ENCODE measurements around the gene DPH5.
"Not testable (repeated sequence)": the region's sequence is repeated elsewhere in the genome, so short reads cannot be mapped to it uniquely, and the experiment has no call there.

The DPH5 gene

DNA sequence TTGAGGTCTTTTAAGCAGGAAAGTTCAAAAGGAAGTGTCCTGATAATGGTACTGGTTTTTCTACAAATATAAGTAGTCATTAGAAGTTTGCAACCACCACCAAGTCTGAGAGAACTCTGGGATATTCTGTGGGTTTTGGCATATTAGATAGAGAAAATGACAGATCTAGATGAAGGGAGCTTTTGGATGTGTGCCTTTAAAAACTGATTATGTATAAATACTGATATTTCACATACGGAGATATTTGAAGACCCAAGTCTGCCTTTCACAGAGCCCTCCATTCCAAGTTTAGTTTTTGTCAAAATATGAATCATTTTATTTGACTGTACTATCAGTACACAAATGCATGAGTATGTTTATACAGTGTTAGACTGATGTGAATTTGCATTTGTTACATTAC, 48.6 kb downstream of the DPH5 start:
- DNase-seq, result no peak

DNA sequence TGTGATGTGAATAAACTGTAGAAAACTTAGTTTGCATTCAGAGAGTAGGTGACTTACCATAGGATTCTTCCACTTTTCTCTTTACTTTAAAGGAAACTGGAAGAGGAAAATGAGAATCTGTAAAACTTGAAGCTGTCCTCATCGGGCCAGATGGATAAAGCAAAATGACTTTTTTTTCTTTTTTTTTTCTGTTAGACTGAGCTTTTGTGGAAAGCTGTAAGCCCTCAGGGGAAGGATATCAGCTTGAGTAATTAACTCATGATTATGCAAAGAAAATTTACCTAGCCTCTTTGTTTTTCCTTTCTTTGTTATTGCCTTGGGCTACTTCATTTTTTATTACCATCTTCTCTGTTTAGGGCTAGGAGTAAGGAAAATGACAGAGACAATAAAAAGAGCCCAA, 53.4 kb downstream of the DPH5 start:
- DNase-seq, result no peak

DNA sequence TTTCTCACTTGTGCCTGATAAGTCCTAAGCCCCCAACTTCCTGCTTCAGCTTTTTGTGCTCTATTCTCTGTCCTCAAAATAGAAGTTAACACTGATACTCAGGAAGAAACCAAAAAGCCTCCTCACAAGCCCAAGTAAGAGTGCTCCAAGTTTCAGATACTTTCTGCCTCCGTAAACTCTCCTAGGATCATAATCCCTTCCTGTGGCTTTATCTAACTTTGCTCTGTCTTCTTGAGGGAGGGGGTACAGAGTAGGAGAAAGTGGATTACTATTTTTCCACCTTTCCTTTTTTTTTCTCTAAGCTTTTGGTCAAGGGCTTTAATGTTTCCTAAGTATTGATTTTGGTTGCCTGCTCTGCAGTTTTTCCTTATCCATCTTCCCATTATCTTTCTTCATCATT, 54.6 kb downstream of the DPH5 start:
- DNase-seq, result no peak

DNA sequence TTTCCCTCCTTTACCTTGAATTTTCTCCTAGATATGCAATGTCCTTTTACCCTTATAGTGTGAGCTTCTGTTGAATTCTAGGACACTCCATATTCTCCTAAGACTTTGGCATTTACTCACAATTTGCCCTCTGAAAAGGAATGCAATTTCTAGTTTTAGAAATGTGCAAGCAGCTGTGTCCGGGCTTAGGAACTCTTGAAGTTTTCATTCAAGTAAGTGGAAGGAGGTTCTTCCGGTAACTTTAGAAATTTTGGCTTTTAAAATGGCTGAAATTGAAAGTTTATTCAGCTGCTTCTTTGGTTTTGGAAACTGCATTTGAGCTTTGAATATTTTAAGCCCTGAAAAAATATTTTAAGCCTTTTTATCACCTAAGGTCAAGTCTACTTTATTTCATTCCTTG, 56.3 kb downstream of the DPH5 start:
- no peak for DNase-seq

DNA sequence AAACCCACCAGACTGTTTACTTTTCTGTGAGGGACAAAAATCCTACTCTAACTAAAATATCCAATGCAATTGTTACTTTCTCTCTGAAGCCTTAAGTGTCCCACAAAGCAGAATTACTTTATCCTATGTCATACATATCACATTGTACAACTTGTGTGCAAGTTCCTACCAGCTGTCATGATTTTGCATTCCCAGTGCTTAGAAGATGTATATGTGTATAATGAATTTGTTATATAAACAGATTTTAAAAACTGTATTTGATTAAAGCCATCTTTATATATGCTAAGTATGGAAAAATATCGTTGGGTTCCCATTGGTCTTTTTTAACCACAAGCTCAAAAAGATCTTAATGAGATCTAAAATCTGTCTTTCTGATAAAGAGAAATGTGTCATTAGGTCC, 57.0 kb downstream of the DPH5 start:
- DNase-seq, result no peak

DNA sequence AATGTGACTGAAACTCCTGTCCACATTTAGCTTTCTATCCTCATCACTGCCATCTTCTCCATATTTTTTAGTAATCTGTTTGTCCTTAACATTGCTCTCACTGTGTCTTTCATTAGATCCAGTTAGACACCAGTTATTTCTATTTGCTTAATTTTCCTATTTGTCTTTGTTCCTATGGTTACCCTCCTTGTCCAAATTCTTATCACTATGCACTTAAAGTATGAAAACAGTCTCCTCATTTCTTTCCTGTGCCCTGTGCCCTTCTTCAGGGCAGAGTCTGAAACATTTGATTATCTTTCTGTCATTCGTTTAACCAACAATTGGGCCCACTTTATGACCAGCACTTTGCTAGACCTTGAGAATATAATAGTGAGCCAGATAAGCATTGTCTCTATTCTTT, 65.5 kb downstream of the DPH5 start:
- no peak for DNase-seq

DNA sequence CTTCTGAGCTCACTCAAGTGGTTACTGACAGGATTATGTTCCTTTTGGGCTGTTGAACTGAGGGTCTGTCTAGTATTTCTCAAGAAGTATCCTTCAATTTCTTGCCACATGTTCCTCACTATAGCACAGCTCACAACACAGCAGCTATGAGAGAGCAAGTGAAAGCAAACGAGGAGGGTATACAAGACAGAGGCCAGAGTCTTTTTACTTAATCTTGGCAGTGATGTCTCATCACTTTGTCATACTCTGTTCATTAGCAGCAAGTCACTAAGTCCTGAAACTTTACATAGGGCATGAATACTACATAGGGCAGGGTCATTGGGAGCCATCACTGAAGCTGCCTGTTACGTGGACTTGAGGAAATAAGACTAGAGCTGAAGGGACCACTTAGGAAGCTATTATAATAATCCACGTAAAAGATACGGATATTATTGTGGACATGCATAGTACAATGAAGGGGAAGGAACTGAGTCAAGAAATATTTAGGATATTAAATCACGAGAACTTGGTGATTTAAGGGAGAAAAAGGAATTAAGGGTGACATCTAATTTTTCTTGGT, 66.0 kb downstream of the DPH5 start:
- DNase-seq, result no peak

DNA sequence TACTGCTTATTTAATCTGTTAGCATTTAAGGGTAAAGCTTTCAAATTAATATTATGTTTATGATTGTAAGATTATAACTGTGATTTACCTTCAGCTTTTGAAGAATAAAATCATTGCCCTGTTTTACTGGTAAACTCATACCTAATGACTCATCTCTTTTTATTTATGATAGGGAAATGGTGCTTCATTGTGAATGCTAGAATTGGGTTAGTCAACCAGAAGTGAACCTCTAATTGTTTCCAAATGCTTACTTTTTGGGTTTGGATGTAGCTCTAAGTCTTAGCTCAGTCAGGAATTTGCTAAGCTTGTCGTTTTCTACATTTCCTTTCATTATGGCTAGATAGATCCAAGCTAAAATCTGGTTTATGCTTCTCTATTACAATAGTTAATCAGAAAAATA, 70.3 kb downstream of the DPH5 start:
- no peak for DNase-seq

DNA sequence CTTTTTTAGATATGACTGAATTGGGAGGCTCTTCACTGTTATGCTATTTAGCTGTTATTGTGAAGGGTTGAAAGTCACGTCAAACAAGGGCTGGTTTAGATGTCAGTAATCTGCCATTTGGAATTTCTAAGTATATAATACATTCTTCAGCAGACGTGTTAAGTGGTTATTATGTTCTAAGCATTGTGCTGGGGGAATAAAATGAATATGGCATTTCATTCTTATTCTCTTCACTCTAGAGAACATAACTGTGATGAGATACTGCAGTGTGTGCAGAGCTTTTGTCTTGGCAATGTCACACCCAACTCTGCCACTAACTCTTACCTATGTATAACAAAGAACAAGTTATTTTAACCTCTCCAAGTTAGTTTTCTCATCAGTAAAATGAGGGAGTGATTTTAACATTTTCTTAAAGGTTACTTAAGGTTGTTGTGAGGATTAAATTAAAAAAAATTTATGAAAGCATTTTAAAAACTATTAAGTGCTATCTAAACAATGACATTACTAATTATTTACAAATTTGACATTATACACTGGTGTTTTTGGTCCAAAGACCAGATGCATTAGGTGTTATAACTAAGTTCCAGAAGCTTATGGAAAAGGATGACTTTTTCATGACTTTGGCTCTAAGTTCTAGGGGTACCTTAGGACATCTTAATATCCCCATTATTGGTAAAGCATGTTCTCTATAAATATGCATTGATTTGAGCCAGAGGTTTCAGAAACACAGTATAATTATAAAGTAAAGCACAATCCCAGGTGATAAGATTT, 71.4 kb downstream of the DPH5 start:
- DNase-seq, result no peak

DNA sequence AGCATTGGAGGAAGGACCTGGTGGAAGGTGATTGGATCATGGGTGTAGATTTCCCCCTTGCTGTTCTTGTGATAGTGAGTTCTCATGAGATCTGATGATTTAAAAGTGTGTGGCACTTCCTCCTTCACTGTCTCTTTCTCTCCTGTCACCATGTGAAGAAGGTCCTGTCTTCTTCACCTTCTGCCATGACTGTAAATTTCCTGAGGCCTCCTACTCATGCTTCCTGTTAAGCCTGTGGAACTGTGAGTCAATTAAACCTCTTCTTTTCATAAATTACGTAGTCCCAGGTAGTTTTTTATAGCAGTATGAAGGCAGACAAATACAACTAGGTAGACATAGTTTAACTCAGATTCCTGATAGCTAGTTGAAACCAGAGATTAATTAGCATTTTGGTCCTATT, 72.6 kb downstream of the DPH5 start:
- peak; percentile 23 for DNase-seq

DNA sequence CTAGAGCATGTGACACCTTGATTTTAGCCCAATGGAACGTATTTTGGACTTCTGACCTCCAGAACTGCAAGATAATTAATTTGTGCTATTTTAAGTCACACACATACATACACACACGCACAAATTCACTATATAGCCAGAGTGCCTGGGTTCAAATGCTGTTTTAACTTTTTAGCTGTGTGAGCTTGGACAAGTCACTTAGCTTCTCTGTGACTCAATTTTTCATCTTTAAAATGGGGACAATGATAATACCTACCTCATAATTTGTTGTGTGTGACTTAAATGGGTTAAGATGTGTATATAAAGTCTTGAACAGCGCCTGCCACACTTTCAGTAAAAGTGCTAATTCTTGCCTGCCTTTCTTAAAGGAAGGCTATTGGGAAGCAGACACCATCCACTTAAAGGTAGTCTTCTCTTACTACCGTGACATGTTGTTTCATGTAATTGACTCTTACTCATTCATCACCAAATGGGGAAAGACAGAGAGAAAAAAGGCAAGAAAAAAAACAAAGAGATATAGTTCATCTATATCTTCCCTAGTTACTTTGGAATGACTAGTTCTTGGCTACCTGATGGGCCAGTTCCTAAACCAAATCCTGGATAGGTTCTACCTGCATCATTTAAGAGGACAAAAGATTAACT, 73.4 kb downstream of the DPH5 start:
- no peak for DNase-seq

DNA sequence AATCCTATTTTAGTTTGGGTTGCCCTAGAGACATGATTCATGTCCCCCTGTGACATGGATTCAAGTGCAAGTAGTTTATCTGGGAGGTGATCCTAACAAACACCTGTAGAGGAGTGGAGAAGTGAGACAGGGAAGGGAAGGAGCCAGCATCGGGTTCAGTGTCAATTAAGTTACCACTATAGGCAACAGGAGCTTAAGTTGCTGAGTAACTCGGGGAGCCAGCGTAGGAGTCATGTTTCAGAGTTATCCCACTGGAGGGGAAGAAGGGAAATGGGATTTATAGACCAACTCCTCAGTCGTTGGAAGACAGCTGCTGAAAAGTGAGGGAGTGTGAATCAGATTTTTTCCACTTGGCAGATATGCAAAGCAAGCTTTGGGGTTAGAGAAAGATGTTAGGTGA, 74.8 kb downstream of the DPH5 start:
- DNase-seq, result no peak

DNA sequence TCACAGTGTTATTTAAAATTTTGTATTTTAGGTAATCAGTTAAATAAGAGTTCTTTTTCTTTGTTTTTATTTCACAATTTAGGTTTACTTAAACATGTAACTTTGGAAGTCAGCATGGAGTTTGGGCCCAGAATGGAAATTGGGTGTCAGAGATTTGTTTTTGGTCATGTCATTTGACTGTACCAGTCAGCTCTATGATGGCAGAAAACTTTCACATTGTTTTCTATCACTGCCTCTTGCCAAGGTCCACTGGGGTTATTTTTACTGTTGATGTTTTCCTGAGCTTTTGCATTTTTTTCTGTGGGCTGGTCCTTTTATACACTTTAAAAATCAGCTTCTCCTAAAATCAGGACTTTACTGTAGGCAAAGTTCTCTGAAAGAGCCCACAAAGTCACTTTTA, 75.2 kb downstream of the DPH5 start:
- DNase-seq, result no peak

DNA sequence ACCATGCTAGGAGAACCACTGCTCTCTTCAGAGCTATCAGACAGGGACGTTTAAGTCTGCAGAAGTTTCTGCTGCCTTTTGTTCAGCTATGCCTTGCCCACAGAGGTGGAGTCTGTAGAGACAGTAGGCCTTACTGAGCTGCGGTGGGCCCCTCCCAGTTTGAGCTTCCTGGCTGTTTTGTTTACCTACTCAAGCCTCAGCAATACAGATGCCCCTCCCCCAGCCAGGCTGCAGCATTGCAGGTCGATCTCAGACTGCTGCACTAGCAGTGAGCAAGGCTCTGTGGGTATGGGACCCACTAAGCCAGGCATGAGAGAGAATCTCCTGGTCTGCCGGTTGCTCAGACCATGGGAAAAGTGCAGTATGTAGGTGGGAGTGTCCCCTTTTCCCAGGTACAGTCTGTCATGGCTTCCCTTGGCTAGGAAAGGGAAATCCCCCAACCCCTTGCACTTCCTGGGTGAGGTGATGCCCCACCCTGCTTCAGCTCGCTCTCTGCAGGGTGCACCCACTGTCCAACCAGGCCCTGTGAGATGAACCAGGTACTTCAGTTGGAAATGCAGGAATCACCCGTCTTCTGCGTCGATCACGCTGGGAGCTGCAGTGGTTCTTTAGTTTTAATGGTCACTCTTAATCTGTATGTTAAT, 75.9 kb downstream of the DPH5 start:
- peak; percentile 34 for DNase-seq

DNA sequence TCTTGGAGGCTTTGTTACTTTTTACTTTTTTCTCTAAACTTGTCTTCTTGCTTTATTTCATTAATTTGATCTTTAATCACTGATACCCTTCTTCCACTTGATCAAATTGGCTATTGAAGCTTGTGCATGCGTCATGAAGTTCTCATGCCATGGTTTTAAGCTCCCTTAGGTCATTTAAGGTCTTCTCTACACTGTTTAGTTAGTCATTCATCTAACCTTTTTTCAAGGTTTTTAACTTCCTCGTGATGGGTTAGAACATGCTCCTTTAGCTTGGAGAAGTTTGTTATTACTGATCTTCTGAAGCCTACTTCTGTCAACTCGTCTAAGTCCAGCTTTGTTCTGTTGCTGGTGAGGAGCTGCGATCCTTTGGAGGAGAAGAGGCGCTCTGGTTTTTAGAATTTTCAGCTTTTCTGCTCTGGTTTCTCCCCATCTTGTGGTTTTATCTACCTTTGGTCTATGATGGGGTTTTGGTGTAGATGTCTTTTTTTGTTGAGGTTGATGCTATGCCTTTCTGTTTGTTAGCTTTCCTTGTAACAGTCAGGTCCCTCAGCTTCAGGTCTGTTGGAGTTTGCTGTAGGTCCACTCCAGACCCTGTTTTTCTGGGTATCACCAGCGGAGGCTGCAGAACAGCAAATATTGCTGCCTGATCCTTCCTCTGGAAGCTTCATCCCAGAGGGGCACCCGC, 76.7 kb downstream of the DPH5 start:
- not testable (repeated sequence) for DNase-seq

DNA sequence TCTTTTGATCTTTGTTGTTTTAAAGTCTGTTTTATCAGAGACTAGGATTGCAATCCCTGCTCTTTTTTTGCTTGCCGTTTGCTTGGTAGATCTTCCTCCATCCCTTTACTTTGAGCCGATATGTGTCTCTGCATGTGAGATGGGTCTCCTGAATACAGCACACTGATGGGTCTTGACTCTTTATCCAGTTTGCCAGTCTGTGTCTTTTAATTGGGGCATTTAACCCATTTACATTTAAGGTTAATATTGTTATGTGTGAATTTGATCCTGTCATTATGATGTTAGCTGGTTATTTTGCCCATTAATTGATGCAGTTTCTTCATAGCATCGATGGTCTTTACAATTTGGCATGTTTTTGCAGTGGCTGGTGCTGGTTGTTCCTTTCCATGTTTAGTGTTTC, 77.8 kb downstream of the DPH5 start:
- DNase-seq, result not testable (repeated sequence)

DNA sequence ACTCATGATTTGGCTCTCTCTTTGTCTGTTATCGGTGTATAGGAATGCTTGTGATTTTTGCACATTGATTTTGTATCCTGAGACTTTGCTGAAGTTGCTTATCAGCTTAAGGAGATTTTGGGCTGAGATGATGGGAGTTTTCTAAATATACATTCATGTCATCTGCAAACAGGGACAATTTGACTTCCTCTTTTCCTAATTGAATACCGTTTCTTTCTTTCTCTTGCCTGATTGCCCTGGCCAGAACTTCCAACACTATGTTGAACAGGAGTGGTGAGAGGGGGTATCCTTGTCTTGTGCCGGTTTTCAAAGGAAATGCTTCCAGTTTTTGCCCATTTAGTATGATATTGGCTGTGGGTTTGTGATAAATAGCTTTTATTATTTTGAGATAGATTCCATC, 79.5 kb downstream of the DPH5 start:
- DNase-seq, result not testable (repeated sequence)

DNA sequence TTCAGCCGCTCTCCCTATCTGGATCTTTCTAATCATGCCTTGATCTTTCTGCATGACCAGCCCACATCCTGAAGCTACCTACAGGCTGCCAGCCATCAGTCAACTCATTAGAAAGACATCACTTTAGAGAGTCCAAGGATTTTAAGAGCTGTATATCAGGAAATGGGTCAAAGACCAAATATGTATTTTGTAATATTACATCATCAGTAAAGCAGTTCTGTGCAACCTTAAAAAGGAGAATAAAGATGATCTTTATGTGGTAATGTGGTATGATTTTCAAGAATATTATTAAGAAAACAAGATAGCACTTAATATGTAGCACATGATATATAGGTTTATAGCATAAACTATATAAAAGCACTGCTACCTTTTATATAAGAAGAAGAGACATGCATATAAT, 82.1 kb downstream of the DPH5 start:
- no peak for DNase-seq

DNA sequence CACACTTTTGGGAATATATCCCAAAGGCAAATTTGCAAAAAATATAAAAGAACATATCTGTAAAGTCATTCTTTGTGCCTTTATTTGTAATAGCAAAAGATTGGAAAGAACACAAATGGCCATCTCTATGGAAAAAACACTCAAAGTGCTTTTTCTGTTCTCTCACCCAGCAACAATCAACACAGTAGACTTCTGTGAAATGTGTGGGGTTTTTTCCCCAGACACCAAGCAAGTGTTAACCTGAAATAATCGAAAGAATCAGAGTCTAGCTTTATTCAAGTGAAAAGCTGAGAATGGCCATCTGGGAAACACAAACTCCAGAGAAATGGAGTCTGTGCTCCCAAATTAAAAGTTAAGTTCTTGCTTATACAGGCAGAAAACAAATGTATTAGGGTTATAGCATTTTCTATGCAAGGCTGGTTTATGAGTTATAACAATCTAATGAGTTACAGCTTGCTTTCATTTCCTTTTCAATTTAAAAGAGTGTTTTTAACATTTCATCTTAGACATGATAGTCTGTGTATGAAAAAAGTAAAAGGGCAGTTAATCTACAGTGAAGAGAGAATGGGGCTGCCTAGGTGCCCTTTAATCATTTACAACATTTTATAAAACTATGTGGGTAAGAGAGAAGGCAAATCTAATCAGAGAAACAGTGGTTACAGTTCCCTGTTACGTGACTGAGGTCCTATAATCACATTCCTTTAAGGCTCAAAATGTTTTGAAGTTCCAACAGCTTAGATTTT, 83.1 kb downstream of the DPH5 start:
- DNase-seq, result no peak

DNA sequence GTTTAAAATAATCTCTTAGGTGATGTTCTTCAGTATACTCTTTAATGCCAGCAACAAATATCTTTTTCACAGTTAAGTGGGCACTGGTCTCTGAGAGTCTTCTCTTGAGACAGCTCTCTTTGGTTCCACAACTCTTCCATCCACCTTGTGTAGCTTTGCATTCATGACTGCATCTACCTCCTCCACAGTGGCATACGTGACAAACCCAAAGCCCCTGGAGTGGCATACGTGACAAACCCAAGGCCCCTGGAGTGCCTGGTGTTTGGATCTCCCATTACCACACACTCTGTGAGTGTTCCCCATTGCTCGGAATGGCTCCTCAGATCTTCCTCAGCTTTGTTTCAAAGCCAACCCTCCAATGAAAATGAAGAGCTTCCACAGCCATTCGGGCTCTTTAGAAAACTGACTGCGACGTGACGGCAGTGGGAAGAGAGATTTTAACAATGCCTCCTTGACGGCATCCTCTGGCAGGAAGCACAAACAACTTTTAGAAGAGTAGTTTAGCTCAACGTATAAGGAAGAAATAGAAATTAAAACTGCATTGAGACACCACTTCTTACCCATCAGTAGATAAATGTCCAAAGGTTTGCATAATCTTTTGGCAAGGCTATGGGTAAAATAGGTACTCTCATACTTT, 83.9 kb downstream of the DPH5 start:
- no peak for DNase-seq

DNA sequence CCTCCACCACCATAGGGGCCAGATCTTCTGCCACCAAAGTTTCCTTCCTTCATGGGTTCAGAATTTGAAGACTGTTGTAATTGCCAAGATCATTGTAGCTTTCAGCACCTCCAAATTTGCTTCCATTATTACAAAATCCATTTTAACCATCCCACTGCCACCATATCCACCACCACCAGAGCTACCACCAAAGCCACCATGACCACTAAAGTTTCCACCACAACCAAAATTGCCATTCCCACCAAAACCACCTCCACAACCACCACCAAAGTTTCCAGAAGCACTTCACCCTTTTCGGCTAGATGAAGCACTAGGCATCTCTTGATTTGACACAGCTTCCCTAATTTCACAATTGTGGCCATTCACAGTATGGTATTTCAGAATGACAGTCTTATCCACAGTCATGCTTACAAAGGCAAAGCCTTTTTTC, 84.5 kb downstream of the DPH5 start:
- DNase-seq, result no peak

All from activated naive CD4-positive, alpha-beta T cell treated with anti-CD3 and anti-CD28 coated beads, Interleukin-2, amount 50 U/mL, for 16 hours (primary cell).